GM10266 (cell line): ENCODE measurements around the gene ENPP6.

Source experiments
- DNase-seq: peaks from one replicate; pipeline ENCODE4 v3.0.0; 2012; ENCODE audit errors: extremely low spot score
- CTCF ChIP-seq: IDR thresholded peaks from 2 replicates; pipeline ENCODE4 v1.5.1; 2012; ENCODE audit warnings: mild to moderate bottlenecking, low read depth; ENCODE audit not compliant: control insufficient read depth, insufficient read depth; ENCODE audit errors: missing control alignments

Gene ENPP6

GRCh38 chr4:184261246-184261645 is 43.6 kb upstream of the ENPP6 start:
- no peak for TF ChIP-seq CTCF
- DNase-seq, result no peak

- no peak for TF ChIP-seq CTCF
- DNase-seq, result no peak
Measured at GRCh38 chr4:184259866-184260265, 42.2 kb upstream of the ENPP6 start.

GRCh38 chr4:184259081-184259480 is 41.4 kb upstream of the ENPP6 start:
- no peak for TF ChIP-seq CTCF
- no peak for DNase-seq

GRCh38 chr4:184255871-184256642 is 38.4 kb upstream of the ENPP6 start:
- no peak for TF ChIP-seq CTCF
- DNase-seq, result no peak

- TF ChIP-seq CTCF, result no peak
- DNase-seq, result no peak
Measured at GRCh38 chr4:184255361-184255760, 37.7 kb upstream of the ENPP6 start.

- no peak for TF ChIP-seq CTCF
- DNase-seq, result no peak
Measured at GRCh38 chr4:184253072-184253420, 35.4 kb upstream of the ENPP6 start.

- no peak for TF ChIP-seq CTCF
- no peak for DNase-seq
Measured at GRCh38 chr4:184252136-184253071, 34.7 kb upstream of the ENPP6 start.
